T-helper 1 cell (primary cell): ENCODE results near the gene DMRTB1.

ENCODE experiments used
- DNase-seq, 5 donors: peaks; one replicate each; pipeline ENCODE4 v3.0.0-alpha.2; 2012 to 2020

The DMRTB1 gene

GRCh38 chr1:53438427-53439336, 20.5 kb upstream of the DMRTB1 start:
- DNase-seq: no peak

GRCh38 chr1:53439337-53440207, 19.6 kb upstream of the DMRTB1 start:
- no peak for DNase-seq

GRCh38 chr1:53440633-53441032, 18.6 kb upstream of the DMRTB1 start:
- DNase-seq: no peak

- DNase-seq: no peak
These were observed 16.9 kb upstream of the DMRTB1 start for GRCh38 chr1:53442299-53442698.

- DNase-seq: no peak
These were observed 13.1 kb upstream of the DMRTB1 start for GRCh38 chr1:53446051-53446450.

GRCh38 chr1:53447413-53447812, 11.8 kb upstream of the DMRTB1 start:
- DNase-seq: no peak

GRCh38 chr1:53448241-53448841, 10.9 kb upstream of the DMRTB1 start:
- no peak for DNase-seq

GRCh38 chr1:53449021-53449420, 10.2 kb upstream of the DMRTB1 start:
- DNase-seq: no peak

- no peak for DNase-seq
These were observed 9.5 kb upstream of the DMRTB1 start for GRCh38 chr1:53449693-53450092.

GRCh38 chr1:53450225-53450624, 9.0 kb upstream of the DMRTB1 start:
- no peak for DNase-seq

- no peak for DNase-seq
These were observed 5.2 kb upstream of the DMRTB1 start for GRCh38 chr1:53454019-53454418.

- DNase-seq: no peak
These were observed 3.7 kb upstream of the DMRTB1 start for GRCh38 chr1:53455364-53455991.

- DNase-seq: no peak
These were observed 565 bp upstream of the DMRTB1 start for GRCh38 chr1:53458634-53459033.

GRCh38 chr1:53460211-53460634, 1.0 kb downstream of the DMRTB1 start:
- no peak for DNase-seq

- DNase-seq: no peak
These were observed 1.6 kb downstream of the DMRTB1 start for GRCh38 chr1:53460666-53461322.

- no peak for DNase-seq
These were observed 2.3 kb downstream of the DMRTB1 start for GRCh38 chr1:53461323-53462044.

GRCh38 chr1:53462193-53462592, 3.0 kb downstream of the DMRTB1 start:
- DNase-seq: no peak

- no peak for DNase-seq
These were observed 3.7 kb downstream of the DMRTB1 start for GRCh38 chr1:53462769-53463501.

GRCh38 chr1:53463961-53464899, 5.0 kb downstream of the DMRTB1 start:
- DNase-seq: no peak
